RPMI7951 (cell line): ENCODE data around the gene BEND6. TPM values are rescaled to one million over a fixed set of nuclear protein-coding genes. Genes with fewer than 3 reads are reported as not detected.
A peak's percentile ranks its signal among the peaks of the same experiment; 100 is the strongest.

Source experiments
- DNase-seq: peaks from one replicate; pipeline ENCODE4 v3.0.0-alpha.2; 2012; ENCODE audit warnings: low read depth
- total RNA-seq: library from RNA; depleted of rRNA; stranded (reverse); fragments of >200 nt; shearing (Covaris generic); gene quantifications from 2 replicates; pipeline ENCODE4 v1.2.3, GENCODE V29; 2014

BEND6 gene
- total RNA-seq, 1 experiment from 2014 or later, result 24.6 TPM

DNA sequence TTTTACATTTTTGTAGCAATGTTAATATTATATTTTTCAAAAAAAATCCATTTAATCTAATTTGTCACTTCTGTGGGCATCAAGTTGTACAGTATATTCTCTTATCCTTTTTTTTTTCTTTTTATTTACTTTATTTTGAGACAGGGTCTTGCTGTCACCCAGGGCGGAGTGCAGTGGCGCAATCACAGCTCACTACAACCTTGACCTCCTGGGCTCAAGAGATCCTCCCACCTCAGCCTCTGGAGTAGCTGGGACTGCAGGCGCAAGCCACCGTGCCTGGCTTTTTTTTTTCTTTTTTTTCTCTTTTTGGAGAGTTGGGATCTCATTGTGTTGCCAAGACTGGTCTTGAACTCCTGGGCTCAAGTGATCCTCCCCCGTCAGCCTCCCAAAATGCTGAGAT is 14.4 kb upstream of the BEND6 start:
- no peak for DNase-seq

DNA sequence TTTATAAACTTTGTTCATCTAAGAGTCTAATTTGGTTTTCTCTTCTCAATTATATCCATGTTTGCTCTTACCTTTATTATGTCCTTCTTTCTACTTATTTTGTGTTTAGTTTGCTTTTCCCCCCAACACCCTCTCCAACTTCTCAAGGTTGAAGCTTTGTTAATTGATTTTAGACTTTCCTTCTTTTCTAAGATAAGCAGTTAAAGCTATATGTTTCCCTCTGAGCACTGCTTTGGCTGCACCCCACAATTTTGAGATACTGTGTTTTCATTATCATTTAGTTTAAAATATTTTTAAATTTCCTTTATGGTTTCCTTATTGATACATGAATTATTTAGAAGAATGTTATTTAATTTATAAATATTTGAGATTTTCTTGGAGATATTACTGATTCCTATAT is 13.9 kb upstream of the BEND6 start:
- DNase-seq, result no peak

- DNase-seq, result peak; percentile 41
Observed at GRCh38 chr6:56944661-56945060, 10.2 kb upstream of the BEND6 start.

DNA sequence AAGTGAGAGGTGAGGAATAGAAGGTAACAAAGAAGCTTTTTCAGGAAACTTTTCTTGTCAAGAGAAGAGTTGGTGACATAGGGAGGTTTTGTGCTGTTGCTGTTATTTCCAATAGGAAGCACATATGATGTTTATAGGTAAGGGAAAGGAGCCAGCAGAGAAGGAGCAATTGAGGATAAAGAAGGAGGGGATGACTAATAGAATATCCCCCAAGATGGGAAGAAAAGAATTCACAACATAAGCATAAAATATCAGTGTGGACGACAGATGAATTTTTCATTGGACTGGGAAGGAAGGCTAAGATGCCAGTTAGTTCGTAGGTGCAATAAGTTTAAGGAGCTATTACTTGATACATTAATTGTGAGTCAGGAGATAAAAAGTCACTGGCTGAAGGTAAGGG is 8.5 kb upstream of the BEND6 start:
- no peak for DNase-seq

DNA sequence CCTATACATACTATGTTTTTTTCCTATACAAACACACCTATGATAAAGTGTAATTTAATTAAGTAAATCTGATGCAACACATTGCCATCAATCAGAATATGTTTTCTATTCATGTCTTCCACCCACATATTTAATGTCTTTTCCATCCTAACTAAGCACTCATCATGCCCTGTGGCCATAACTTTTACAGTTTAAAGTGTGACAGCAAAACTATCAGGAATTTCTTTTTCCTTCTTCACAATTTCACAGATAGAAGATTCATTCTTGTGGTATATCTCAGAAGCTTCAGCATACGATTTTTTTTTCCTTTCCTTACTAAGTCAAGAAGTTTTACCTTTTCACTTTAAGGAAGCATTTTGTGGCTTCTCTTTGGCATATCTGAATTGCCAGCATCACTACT is 7.0 kb upstream of the BEND6 start:
- DNase-seq, result peak; percentile 40

DNA sequence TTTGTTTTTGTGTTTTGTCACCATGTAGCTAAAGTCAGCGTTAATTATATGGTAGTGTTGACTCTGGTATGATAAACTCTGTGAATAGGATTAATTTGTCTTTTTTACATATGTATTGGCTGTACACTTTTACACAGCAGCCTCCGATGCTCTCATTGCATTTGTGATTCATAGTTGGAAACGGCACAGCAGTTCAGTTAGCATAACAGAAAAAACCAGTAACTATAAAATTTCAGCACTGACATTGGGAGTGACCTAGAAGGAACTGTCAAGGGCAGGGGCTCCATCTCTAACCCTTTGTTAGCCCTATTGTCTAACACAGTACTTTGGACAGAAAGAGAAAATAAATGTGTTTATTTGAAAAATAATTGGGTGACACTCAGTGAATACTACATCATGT is 5.6 kb upstream of the BEND6 start:
- peak; percentile 36 for DNase-seq

- peak; percentile 23 for DNase-seq
Observed at GRCh38 chr6:56949925-56950495, 4.9 kb upstream of the BEND6 start.

GRCh38 chr6:56951049-56951831 is 3.7 kb upstream of the BEND6 start:
- DNase-seq, result peak; percentile 60

- DNase-seq, result no peak
Observed at GRCh38 chr6:56953597-56954402, 1.1 kb upstream of the BEND6 start.

- DNase-seq, result peak; percentile 90
Observed at GRCh38 chr6:56955171-56956155, 556 bp downstream of the BEND6 start.

- no peak for DNase-seq
Observed at GRCh38 chr6:56956491-56956890, 1.6 kb downstream of the BEND6 start.

- DNase-seq, result no peak
Observed at GRCh38 chr6:56957856-56958255, 2.9 kb downstream of the BEND6 start.

GRCh38 chr6:56958481-56958880 is 3.6 kb downstream of the BEND6 start:
- peak; percentile 86 for DNase-seq

DNA sequence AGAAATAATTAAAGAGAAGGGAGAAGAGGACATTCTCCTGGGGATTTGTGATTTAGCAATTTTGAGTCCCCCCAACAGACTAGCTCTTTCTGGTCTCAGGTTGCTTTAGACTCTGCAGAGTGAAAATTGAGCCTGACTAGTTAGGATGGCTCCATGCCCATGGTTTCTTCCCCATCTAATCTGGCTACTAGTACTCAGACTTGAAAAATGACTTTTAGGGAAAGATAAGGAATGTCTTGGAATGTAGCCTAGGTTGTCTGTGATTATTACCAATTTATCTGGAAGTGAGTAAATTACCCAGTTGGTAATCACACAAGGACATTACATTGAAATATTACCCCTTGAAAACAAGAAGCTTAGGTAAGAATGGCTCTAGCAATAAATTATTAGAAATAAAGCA is 4.2 kb downstream of the BEND6 start:
- DNase-seq, result peak; percentile 53

DNA sequence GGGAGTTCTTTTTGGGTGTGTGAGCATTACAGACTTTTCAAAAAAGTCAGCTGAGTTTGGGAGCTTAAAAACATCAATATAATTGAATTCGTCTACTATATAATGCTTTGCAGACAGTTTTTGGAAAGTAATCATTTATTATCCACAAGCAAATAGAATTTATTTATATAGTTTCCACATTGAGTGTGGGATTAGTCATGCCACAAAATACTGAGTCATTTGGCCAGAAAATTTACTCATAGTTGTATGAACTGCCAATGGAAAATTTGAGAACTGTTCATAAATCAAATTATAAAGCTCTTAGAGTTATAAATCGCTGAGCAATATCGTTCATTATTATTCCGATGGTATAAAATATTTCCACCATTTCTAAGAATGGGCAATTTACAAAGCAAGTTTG is 5.0 kb downstream of the BEND6 start:
- DNase-seq, result peak; percentile 49

DNA sequence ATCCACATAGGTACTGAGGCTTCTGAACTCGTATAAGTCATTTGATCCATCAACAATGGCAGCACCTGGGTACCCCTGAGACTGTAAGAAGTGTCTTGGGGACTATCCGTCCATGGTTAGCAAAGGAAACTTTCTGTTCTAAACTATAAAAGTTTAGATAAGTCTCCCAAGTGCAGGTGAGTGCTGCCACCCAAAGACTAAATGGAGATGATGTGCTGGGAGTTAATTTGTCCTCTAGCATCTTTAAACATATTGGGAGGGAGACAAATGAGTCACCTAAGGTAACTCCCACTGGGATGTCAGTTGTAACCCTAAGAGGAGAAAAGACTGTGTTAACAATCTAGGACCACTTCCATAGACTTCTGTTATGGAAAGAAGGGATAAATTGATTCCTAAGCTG is 6.2 kb downstream of the BEND6 start:
- peak; percentile 64 for DNase-seq

DNA sequence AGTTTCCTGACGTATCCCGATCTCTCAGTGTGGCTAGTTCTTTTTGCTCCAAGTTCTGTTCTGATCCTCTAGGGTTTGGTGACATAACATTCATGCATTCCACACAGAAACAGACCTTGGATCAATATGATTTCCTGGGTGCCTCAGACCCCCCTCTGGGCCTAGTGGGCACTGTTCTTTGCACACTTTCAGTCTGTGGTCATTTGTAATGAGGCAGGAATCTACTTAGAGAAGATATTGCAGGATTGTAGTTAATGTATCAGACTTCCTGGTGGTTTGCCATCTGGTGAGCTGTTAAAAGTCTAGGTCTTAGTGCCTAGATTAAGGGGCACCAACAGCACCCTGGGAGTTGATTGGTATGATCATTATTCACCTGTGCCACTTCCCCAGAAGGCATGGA is 7.5 kb downstream of the BEND6 start:
- peak; percentile 69 for DNase-seq

GRCh38 chr6:56963043-56963442 is 8.1 kb downstream of the BEND6 start:
- no peak for DNase-seq

DNA sequence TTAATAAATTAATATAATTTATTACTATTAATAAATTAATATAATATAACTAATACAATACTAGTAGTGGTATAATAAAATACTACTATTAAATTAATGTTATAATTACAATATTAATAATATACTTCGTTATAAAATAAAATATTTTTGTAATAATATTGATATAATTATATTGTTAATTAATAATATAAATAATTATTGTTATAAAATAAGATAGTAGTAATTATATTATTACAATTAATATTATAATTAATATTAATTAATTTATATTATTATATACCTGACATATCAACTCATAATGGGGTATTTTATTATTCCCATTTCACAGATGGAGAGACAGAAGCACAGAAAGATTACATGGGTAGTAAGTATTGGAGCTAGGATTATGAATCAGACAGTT is 8.9 kb downstream of the BEND6 start:
- no peak for DNase-seq

- no peak for DNase-seq
Observed at GRCh38 chr6:56965126-56965525, 10.2 kb downstream of the BEND6 start.

- no peak for DNase-seq
Observed at GRCh38 chr6:56970849-56971248, 15.9 kb downstream of the BEND6 start.

GRCh38 chr6:56977192-56977591 is 22.3 kb downstream of the BEND6 start:
- no peak for DNase-seq
